HEK293T (cell line): Measurements from ENCODE around the gene SCG5.

Source experiments
- BHLHE40 ChIP-seq: fragments of 450-650 bp; IDR thresholded peaks from 2 replicates; pipeline ENCODE4 v1.6.1; 2016; ENCODE audit warnings: mild to moderate bottlenecking, moderate library complexity, borderline replicate concordance
- CTBP1 ChIP-seq: fragments of 450-650 bp; IDR thresholded peaks from 2 replicates; pipeline ENCODE4 v1.6.1; 2016; ENCODE audit warnings: borderline replicate concordance
- ELF4 ChIP-seq: fragments of 450-650 bp; IDR thresholded peaks from 2 replicates; pipeline ENCODE4 v1.6.1; 2017; ENCODE audit warnings: antibody characterized with exemption
- FOXA1 ChIP-seq: fragments of 450-650 bp; IDR thresholded peaks from 2 replicates; pipeline ENCODE4 v1.6.1; 2016; ENCODE audit warnings: mild to moderate bottlenecking
- FOXK2 ChIP-seq: fragments of 450-650 bp; IDR thresholded peaks from 2 replicates; pipeline ENCODE4 v1.6.1; 2016; ENCODE audit warnings: mild to moderate bottlenecking
- FOXM1 ChIP-seq: fragments of 450-650 bp; IDR thresholded peaks from 2 replicates; pipeline ENCODE4 v1.6.1; 2017; ENCODE audit warnings: mild to moderate bottlenecking, borderline replicate concordance
- HDGF ChIP-seq: fragments of 450-650 bp; IDR thresholded peaks from 2 replicates; pipeline ENCODE4 v1.6.1; 2017; ENCODE audit warnings: antibody characterized with exemption, borderline replicate concordance
- NFRKB ChIP-seq: fragments of 450-650 bp; IDR thresholded peaks from 2 replicates; pipeline ENCODE4 v1.6.1; 2016; ENCODE audit warnings: mild to moderate bottlenecking, moderate library complexity
- SP1 ChIP-seq: fragments of 450-650 bp; IDR thresholded peaks from 2 replicates; pipeline ENCODE4 v1.6.1; 2017
- SUZ12 ChIP-seq: fragments of 450-650 bp; IDR thresholded peaks from 2 replicates; pipeline ENCODE4 v1.6.1; 2016; ENCODE audit warnings: mild to moderate bottlenecking
- ZNF384 ChIP-seq: fragments of 450-650 bp; IDR thresholded peaks from 2 replicates; pipeline ENCODE4 v1.6.1; 2016

GRCh38 chr15:32715276-32715675, 73.8 kb downstream of the SCG5 start:
- TF ChIP-seq ZNF384 (no peak), FOXM1 (no peak), SP1 (no peak), SUZ12 (no peak), HDGF (no peak), ELF4 (no peak), CTBP1 (no peak), FOXA1 (no peak), NFRKB (no peak), FOXK2 (no peak), BHLHE40 (no peak)
